ACC112 (cell line): ENCODE measurements around the gene COPS7B.

ENCODE experiments used
- H2AFZ ChIP-seq: fragments of 200-600 bp; sonication (generic); one replicate; pipeline ENCODE4 v1.6.0; 2017; ENCODE audit warnings: antibody characterized with exemption, low read length; ENCODE audit not compliant: unreplicated experiment
- H3K27ac ChIP-seq: fragments of 200-600 bp; sonication (generic); 2 replicates; pipeline ENCODE4 v1.5.1; 2014; ENCODE audit warnings: low read depth, mild to moderate bottlenecking, antibody characterized with exemption, low read length, moderate library complexity
- H3K27me3 ChIP-seq: fragments of 200-600 bp; sonication (generic); 2 replicates; pipeline ENCODE4 v1.6.1; 2014; ENCODE audit warnings: mild to moderate bottlenecking, antibody characterized with exemption, low read length, moderate library complexity, mixed read lengths; ENCODE audit not compliant: insufficient read depth
- H3K36me3 ChIP-seq: fragments of 200-600 bp; sonication (generic); 2 replicates; pipeline ENCODE4 v1.6.1; 2016; ENCODE audit warnings: mild to moderate bottlenecking, antibody characterized with exemption, low read length, moderate library complexity, mixed read lengths; ENCODE audit not compliant: insufficient read depth
- H3K4me1 ChIP-seq: fragments of 200-600 bp; sonication (generic); one replicate; pipeline ENCODE4 v1.6.1; 2016; ENCODE audit warnings: low read length, mixed read lengths; ENCODE audit not compliant: insufficient read depth, unreplicated experiment, control insufficient read depth
- H3K4me3 ChIP-seq: fragments of 200-600 bp; sonication (generic); 2 replicates; pipeline ENCODE4 v1.5.1; 2014; ENCODE audit warnings: mild to moderate bottlenecking, low read depth, low read length
- H3K79me2 ChIP-seq: fragments of 200-600 bp; sonication (generic); one replicate; pipeline ENCODE4 v1.6.0; 2016; ENCODE audit warnings: low read length; ENCODE audit not compliant: control insufficient read depth, unreplicated experiment, insufficient read depth

COPS7B gene

GRCh38 chr2:231791107-231791506, 4.9 kb downstream of the COPS7B start:
- Histone ChIP-seq H3K79me2 (peaks cover 48% of the 10 kb centered on the region), H3K27me3 (no peaks in the 10 kb centered on the region), H3K4me3 (no peak overlapping the region), H3K36me3 (peaks cover 5% of the 10 kb centered on the region), H2AFZ (no peak overlapping the region), H3K4me1 (peaks cover 9% of the 10 kb centered on the region), H3K27ac (no peak overlapping the region)

GRCh38 chr2:231794383-231794782, 8.1 kb downstream of the COPS7B start:
- Histone ChIP-seq H3K36me3 (peaks cover 13% of the 10 kb centered on the region), H3K4me3 (no peak overlapping the region)

GRCh38 chr2:231795525-231796327, 9.5 kb downstream of the COPS7B start:
- Histone ChIP-seq H2AFZ (no peak overlapping the region), H3K4me1 (no peaks in the 10 kb centered on the region), H3K27ac (no peak overlapping the region), H3K79me2 (peaks cover 8% of the 10 kb centered on the region), H3K4me3 (no peak overlapping the region), H3K27me3 (no peaks in the 10 kb centered on the region), H3K36me3 (peaks cover 13% of the 10 kb centered on the region)

More at GRCh38 chr2:231794383-231794782, 8.1 kb downstream of the COPS7B start:
- no peaks in the 10 kb centered on the region for H3K27me3 ChIP-seq
- H2AFZ ChIP-seq: no peak overlapping the region
- no peaks in the 10 kb centered on the region for H3K4me1 ChIP-seq
- H3K79me2 ChIP-seq: peaks cover 20% of the 10 kb centered on the region
- no peak overlapping the region for H3K27ac ChIP-seq

GRCh38 chr2:231800493-231801091, 14.3 kb downstream of the COPS7B start:
- no peaks in the 10 kb centered on the region for H3K4me1 ChIP-seq
- H3K79me2 ChIP-seq: peaks cover 6% of the 10 kb centered on the region
- H3K36me3 ChIP-seq: peaks cover 13% of the 10 kb centered on the region
- no peak overlapping the region for H3K4me3 ChIP-seq
- H3K27me3 ChIP-seq: no peaks in the 10 kb centered on the region
- H2AFZ ChIP-seq: no peak overlapping the region
- H3K27ac ChIP-seq: no peak overlapping the region

- H3K36me3 ChIP-seq: peaks cover 4% of the 10 kb centered on the region; the same call in 1 of the 2 replicates
- H3K4me3 ChIP-seq: no peak overlapping the region
- no peak overlapping the region for H2AFZ ChIP-seq
- H3K4me1 ChIP-seq: no peaks in the 10 kb centered on the region
- no peaks in the 10 kb centered on the region for H3K27me3 ChIP-seq
- H3K79me2 ChIP-seq: peaks cover 9% of the 10 kb centered on the region
- H3K27ac ChIP-seq: no peak overlapping the region
Observed at GRCh38 chr2:231803501-231804138, 17.4 kb downstream of the COPS7B start.

GRCh38 chr2:231807020-231807419, 20.8 kb downstream of the COPS7B start:
- Histone ChIP-seq H3K27ac (no peak overlapping the region), H3K4me1 (peaks cover 16% of the 10 kb centered on the region), H3K27me3 (no peaks in the 10 kb centered on the region), H3K36me3 (peaks cover 8% of the 10 kb centered on the region; the same call in 1 of the 2 replicates), H2AFZ (no peak overlapping the region), H3K79me2 (peaks cover 9% of the 10 kb centered on the region), H3K4me3 (no peak overlapping the region)

GRCh38 chr2:231810905-231811304, 24.7 kb downstream of the COPS7B start:
- Histone ChIP-seq H3K36me3 (0 out of 2 replicates have a peak, but pooled peaks cover 4% of the 10 kb centered on the region), H2AFZ (no peak overlapping the region), H3K27me3 (no peaks in the 10 kb centered on the region), H3K4me1 (peaks cover 16% of the 10 kb centered on the region), H3K27ac (peak overlapping the region; percentile 58), H3K4me3 (peak overlapping the region; percentile 22; the same call in 1 of the 2 replicates), H3K79me2 (peaks cover under 1% of the 10 kb centered on the region)

- Histone ChIP-seq H3K36me3 (no peaks in the 10 kb centered on the region), H3K4me1 (peaks cover 1% of the 10 kb centered on the region), H3K27ac (no peak overlapping the region), H3K4me3 (no peak overlapping the region), H3K27me3 (peaks cover 7% of the 10 kb centered on the region; the same call in 1 of the 2 replicates), H2AFZ (no peak overlapping the region), H3K79me2 (no peaks in the 10 kb centered on the region)
Observed at GRCh38 chr2:231816327-231817026, 30.2 kb downstream of the COPS7B start.

GRCh38 chr2:231819447-231820042, 33.3 kb downstream of the COPS7B start:
- Histone ChIP-seq H3K79me2 (no peaks in the 10 kb centered on the region), H3K27ac (no peak overlapping the region), H3K36me3 (no peaks in the 10 kb centered on the region), H3K4me3 (no peak overlapping the region), H3K4me1 (no peaks in the 10 kb centered on the region), H2AFZ (no peak overlapping the region), H3K27me3 (peaks cover 18% of the 10 kb centered on the region; the same call in 1 of the 2 replicates)

GRCh38 chr2:231820786-231821303, 34.6 kb downstream of the COPS7B start:
- H3K36me3 ChIP-seq: no peaks in the 10 kb centered on the region

More at GRCh38 chr2:231820786-231821303, 34.6 kb downstream of the COPS7B start:
- peaks cover 18% of the 10 kb centered on the region; the same call in 1 of the 2 replicates for H3K27me3 ChIP-seq
- no peak overlapping the region for H3K4me3 ChIP-seq
- no peak overlapping the region for H2AFZ ChIP-seq
- no peaks in the 10 kb centered on the region for H3K4me1 ChIP-seq
- no peak overlapping the region for H3K27ac ChIP-seq
- H3K79me2 ChIP-seq: no peaks in the 10 kb centered on the region
